Measurements from ENCODE around the gene DGKI.

DGKI gene

GRCh38 chr7:137778511-137778910, 68.3 kb downstream of the DGKI start:
- no peak for DNase-seq

GRCh38 chr7:137774793-137775201, 72.0 kb downstream of the DGKI start:
- DNase-seq, result no peak

- DNase-seq, result no peak
Measured at GRCh38 chr7:137772748-137773147, 74.0 kb downstream of the DGKI start.

GRCh38 chr7:137772316-137772715, 74.5 kb downstream of the DGKI start:
- no peak for DNase-seq

- no peak for DNase-seq
Measured at GRCh38 chr7:137771679-137772078, 75.1 kb downstream of the DGKI start.

GRCh38 chr7:137771273-137771672, 75.5 kb downstream of the DGKI start:
- DNase-seq, result no peak

GRCh38 chr7:137768366-137768765, 78.4 kb downstream of the DGKI start:
- DNase-seq, result no peak

GRCh38 chr7:137762334-137762733, 84.4 kb downstream of the DGKI start:
- no peak for DNase-seq

GRCh38 chr7:137760111-137760510, 86.7 kb downstream of the DGKI start:
- no peak for DNase-seq

- peak; percentile 9 for DNase-seq
Measured at GRCh38 chr7:137757146-137757925, 89.4 kb downstream of the DGKI start.

GRCh38 chr7:137755846-137756651, 90.7 kb downstream of the DGKI start:
- no peak for DNase-seq

GRCh38 chr7:137755427-137755826, 91.3 kb downstream of the DGKI start:
- peak; percentile 46 to 71 for DNase-seq

- peak; percentile 26 to 37 for DNase-seq
Measured at GRCh38 chr7:137753948-137754851, 92.6 kb downstream of the DGKI start.

GRCh38 chr7:137753575-137753947, 93.2 kb downstream of the DGKI start:
- DNase-seq, result no peak

GRCh38 chr7:137753067-137753466, 93.7 kb downstream of the DGKI start:
- DNase-seq, result no peak

GRCh38 chr7:137751361-137752009, 95.3 kb downstream of the DGKI start:
- no peak for DNase-seq

GRCh38 chr7:137747359-137748031, 99.3 kb downstream of the DGKI start:
- no peak for DNase-seq

- DNase-seq, result no peak
Measured at GRCh38 chr7:137743021-137743420, 103.8 kb downstream of the DGKI start.

- no peak for DNase-seq
Measured at GRCh38 chr7:137742051-137742450, 104.7 kb downstream of the DGKI start.

- no peak for DNase-seq
Measured at GRCh38 chr7:137741443-137741842, 105.3 kb downstream of the DGKI start.

- no peak for DNase-seq
Measured at GRCh38 chr7:137734221-137734620, 112.6 kb downstream of the DGKI start.

GRCh38 chr7:137732168-137732567, 114.6 kb downstream of the DGKI start:
- DNase-seq, result no peak

Data from AML-193 (cell line).